K562 (cell line): Measurements from ENCODE around the gene ARPC1A. TPM values are rescaled to one million over a fixed set of nuclear protein-coding genes. Genes with fewer than 3 reads are reported as not detected.

Source experiments
- CEBPB ChIP-seq: fragments of 450-650 bp; IDR thresholded peaks from 2 replicates; pipeline ENCODE4 v1.6.1; 2016; ENCODE audit warnings: missing genetic modification characterization, missing compliant biosample characterization
- HNRNPUL1 ChIP-seq: fragments of 200-400 bp; formaldehyde crosslinking; IDR thresholded peaks from 2 replicates; pipeline ENCODE4 v1.6.1; 2017; ENCODE audit warnings: low read length
- HOXB6 ChIP-seq: fragments of 250-450 bp; sonication (Bioruptor Pico); IDR thresholded peaks from 2 replicates; pipeline ENCODE4 v1.5.1; 2022; ENCODE audit warnings: mild to moderate bottlenecking, borderline replicate concordance
- NCOA2 ChIP-seq, 2 experiments: fragments of 450-650 bp; IDR thresholded peaks; 2 replicates each; pipeline ENCODE4 v1.6.1; 2018; ENCODE audit warnings: mild to moderate bottlenecking in 2 of 2, moderate library complexity in 1 of 2; ENCODE audit not compliant: partially characterized antibody in 2 of 2
- ZBTB1 ChIP-seq: sonication (generic); formaldehyde crosslinking; IDR thresholded peaks from 2 replicates; pipeline ENCODE4 v1.8.1; 2023; ENCODE audit warnings: missing genetic modification reagents, low read depth, mild to moderate bottlenecking, borderline replicate concordance
- ZKSCAN1 ChIP-seq: fragments of 150-350 bp; IDR thresholded peaks from 2 replicates; pipeline ENCODE4 v1.6.1; 2016; ENCODE audit warnings: low read depth, low read length
- ZNF12 ChIP-seq: sonication (generic); formaldehyde crosslinking; IDR thresholded peaks from 2 replicates; pipeline ENCODE4 v1.4.0; 2020; ENCODE audit warnings: mild to moderate bottlenecking, missing genetic modification reagents
- polyA plus RNA-seq, 8 experiments: library from polyadenylated mRNA; depleted of rRNA in 4 of 8; stranded (reverse) in 5 of 8; unstranded in 3 of 8; fragments of >200 nt; fragmentation: Nextera tagmentation in 2 of 8; fragmentation: Illumina TruSeq in 1 of 8; extraction: Ambion mirVana in 2 of 8; extraction: Trizol in 1 of 8; gene quantifications; 2 replicates each; pipeline versions ENCODE4 v1.2.1 to v1.2.3, GENCODE V29; 2011 to 2014; ENCODE audit warnings: inconsistent platforms in 1 of 8, missing spikeins in 1 of 8
- total RNA-seq, 7 experiments: library from RNA; depleted of rRNA in 6 of 7; stranded (reverse); fragments of >200 nt in 6 of 7; fragmentation: Illumina TruSeq in 2 of 7; extraction: Trizol in 2 of 7; gene quantifications; 2 replicates each; pipeline versions ENCODE4 v1.2.1 to v1.2.3, GENCODE V29; 2011 to 2021; ENCODE audit warnings: low replicate concordance in 1 of 7
- TF ChIP-seq, protein P1 (sequence below): fragments of 200-600 bp; sonication (generic); IDR thresholded peaks from one replicate; pipeline ENCODE4 v1.6.1; 2012; ENCODE audit warnings: mild to moderate bottlenecking, low read depth, low read length, inconsistent platforms
- TF ChIP-seq, protein P2 (sequence below): fragments of 450-650 bp; formaldehyde crosslinking; IDR thresholded peaks from 2 replicates; pipeline ENCODE4 v1.4.0; 2022; ENCODE audit warnings: missing genetic modification characterization

ARPC1A gene
- total and polyA plus RNA-seq, 9 of the 15 experiments (the other 6 are each of a cell fraction or from before 2014, with no cell fraction given), result 39.5 to 151 (median 86.1) TPM

DNA sequence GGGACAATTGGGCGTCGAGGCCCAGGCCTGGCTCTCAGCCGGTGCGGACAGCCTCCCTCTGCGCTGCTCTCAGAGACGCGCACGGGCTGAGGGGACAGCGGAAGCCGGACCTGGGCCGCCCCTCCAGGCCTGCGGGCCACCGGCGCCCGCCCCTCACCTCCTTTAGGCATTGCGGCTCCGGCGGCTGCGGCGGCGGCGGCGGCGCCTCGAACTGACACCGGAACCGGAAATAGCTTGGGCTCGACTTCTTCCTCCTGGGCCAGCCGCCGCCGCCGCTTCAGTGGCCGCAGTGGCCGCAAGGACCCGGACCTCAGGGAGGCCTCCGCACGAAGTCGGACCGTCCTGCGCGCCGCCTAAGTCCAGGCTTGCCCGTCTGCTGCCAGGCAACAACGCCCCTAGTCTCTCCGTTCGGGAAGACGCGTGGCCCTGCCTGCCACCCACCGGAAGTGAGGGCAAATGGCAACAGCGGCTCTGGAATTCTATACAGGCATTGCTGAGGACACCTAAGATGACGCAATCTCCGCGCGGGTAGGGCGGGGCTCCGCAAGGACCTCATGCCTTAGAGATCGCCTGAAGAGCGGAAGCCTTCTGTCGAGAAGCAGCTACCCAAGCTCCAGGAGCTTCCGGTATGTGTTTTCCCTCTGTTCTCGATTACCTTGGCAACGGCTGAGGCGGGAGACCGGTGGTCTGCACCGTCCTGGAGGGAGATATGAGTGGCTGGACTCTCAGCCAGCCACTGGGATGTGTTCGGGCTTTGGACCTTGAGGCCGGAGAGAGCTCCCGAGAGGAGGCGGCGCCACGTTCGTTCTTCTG, 82.9 kb downstream of the ARPC1A start, which contains the start of the genes BUD31 and PDAP1 (continued):
- TF ChIP-seq, protein P1, sequence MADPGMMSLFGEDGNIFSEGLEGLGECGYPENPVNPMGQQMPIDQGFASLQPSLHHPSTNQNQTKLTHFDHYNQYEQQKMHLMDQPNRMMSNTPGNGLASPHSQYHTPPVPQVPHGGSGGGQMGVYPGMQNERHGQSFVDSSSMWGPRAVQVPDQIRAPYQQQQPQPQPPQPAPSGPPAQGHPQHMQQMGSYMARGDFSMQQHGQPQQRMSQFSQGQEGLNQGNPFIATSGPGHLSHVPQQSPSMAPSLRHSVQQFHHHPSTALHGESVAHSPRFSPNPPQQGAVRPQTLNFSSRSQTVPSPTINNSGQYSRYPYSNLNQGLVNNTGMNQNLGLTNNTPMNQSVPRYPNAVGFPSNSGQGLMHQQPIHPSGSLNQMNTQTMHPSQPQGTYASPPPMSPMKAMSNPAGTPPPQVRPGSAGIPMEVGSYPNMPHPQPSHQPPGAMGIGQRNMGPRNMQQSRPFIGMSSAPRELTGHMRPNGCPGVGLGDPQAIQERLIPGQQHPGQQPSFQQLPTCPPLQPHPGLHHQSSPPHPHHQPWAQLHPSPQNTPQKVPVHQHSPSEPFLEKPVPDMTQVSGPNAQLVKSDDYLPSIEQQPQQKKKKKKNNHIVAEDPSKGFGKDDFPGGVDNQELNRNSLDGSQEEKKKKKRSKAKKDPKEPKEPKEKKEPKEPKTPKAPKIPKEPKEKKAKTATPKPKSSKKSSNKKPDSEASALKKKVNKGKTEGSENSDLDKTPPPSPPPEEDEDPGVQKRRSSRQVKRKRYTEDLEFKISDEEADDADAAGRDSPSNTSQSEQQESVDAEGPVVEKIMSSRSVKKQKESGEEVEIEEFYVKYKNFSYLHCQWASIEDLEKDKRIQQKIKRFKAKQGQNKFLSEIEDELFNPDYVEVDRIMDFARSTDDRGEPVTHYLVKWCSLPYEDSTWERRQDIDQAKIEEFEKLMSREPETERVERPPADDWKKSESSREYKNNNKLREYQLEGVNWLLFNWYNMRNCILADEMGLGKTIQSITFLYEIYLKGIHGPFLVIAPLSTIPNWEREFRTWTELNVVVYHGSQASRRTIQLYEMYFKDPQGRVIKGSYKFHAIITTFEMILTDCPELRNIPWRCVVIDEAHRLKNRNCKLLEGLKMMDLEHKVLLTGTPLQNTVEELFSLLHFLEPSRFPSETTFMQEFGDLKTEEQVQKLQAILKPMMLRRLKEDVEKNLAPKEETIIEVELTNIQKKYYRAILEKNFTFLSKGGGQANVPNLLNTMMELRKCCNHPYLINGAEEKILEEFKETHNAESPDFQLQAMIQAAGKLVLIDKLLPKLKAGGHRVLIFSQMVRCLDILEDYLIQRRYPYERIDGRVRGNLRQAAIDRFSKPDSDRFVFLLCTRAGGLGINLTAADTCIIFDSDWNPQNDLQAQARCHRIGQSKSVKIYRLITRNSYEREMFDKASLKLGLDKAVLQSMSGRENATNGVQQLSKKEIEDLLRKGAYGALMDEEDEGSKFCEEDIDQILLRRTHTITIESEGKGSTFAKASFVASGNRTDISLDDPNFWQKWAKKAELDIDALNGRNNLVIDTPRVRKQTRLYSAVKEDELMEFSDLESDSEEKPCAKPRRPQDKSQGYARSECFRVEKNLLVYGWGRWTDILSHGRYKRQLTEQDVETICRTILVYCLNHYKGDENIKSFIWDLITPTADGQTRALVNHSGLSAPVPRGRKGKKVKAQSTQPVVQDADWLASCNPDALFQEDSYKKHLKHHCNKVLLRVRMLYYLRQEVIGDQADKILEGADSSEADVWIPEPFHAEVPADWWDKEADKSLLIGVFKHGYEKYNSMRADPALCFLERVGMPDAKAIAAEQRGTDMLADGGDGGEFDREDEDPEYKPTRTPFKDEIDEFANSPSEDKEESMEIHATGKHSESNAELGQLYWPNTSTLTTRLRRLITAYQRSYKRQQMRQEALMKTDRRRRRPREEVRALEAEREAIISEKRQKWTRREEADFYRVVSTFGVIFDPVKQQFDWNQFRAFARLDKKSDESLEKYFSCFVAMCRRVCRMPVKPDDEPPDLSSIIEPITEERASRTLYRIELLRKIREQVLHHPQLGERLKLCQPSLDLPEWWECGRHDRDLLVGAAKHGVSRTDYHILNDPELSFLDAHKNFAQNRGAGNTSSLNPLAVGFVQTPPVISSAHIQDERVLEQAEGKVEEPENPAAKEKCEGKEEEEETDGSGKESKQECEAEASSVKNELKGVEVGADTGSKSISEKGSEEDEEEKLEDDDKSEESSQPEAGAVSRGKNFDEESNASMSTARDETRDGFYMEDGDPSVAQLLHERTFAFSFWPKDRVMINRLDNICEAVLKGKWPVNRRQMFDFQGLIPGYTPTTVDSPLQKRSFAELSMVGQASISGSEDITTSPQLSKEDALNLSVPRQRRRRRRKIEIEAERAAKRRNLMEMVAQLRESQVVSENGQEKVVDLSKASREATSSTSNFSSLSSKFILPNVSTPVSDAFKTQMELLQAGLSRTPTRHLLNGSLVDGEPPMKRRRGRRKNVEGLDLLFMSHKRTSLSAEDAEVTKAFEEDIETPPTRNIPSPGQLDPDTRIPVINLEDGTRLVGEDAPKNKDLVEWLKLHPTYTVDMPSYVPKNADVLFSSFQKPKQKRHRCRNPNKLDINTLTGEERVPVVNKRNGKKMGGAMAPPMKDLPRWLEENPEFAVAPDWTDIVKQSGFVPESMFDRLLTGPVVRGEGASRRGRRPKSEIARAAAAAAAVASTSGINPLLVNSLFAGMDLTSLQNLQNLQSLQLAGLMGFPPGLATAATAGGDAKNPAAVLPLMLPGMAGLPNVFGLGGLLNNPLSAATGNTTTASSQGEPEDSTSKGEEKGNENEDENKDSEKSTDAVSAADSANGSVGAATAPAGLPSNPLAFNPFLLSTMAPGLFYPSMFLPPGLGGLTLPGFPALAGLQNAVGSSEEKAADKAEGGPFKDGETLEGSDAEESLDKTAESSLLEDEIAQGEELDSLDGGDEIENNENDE, result no peak
- TF ChIP-seq, protein P2, sequence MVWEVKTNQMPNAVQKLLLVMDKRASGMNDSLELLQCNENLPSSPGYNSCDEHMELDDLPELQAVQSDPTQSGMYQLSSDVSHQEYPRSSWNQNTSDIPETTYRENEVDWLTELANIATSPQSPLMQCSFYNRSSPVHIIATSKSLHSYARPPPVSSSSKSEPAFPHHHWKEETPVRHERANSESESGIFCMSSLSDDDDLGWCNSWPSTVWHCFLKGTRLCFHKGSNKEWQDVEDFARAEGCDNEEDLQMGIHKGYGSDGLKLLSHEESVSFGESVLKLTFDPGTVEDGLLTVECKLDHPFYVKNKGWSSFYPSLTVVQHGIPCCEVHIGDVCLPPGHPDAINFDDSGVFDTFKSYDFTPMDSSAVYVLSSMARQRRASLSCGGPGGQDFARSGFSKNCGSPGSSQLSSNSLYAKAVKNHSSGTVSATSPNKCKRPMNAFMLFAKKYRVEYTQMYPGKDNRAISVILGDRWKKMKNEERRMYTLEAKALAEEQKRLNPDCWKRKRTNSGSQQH (CRISPR knock-in tag), result no peak
- TF ChIP-seq CEBPB (tag) (peak; percentile 100), NCOA2 (IDR thresholded peaks at IDR 0.05; ENCODE audit: partially characterized antibody in 2 of 2) (peak in 1 of 2 experiments; percentile 99), HNRNPUL1 (no peak), ZKSCAN1 (no peak), ZNF12 (CRISPR knock-in tag) (no peak; the same call in 1 of the 2 replicates), ZBTB1 (CRISPR knock-in tag) (peak; percentile 100), HOXB6 (no peak)
